HCT116 (cell line): ENCODE measurements around the gene NLE1. TPM values are rescaled to one million over a fixed set of nuclear protein-coding genes. Genes with fewer than 3 reads are reported as not detected.
A peak's percentile ranks its signal among the peaks of the same experiment; 100 is the strongest.

Experiments used
- ATAC-seq: fragments of 200-7000 bp; cut with Tn5 transposase; 2 replicates; pipeline ENCODE4 v1.9.1; 2020; ENCODE audit warnings: mild to moderate bottlenecking, moderate library complexity
- BruUV-seq: library from RNA; stranded (reverse); fragments of 400-500 nt; replicated peaks from 2 replicates; lab custom pipeline; 2021; lab: Mats Ljungman, UMichigan
- CTCF ChIA-PET: fragments of 300-600 bp; sonication (Branson Sonifier 250); formaldehyde crosslinking; loops from one replicate; lab custom pipeline; 2021; ENCODE audit warnings: antibody characterized with exemption; lab: Charles Lee
- POLR2A ChIA-PET: fragments of 300-600, 350-600 bp; sonication (Branson Sonifier 250); formaldehyde crosslinking; loops from one replicate; lab custom pipeline; 2021; ENCODE audit warnings: antibody characterized with exemption; lab: Charles Lee
- RAD21 ChIA-PET, 2 experiments: fragments of 300-600 bp; sonication (Branson Sonifier 250); formaldehyde crosslinking; loops; one replicate each; lab custom pipeline; 2023; ENCODE audit warnings: low total read pairs in 2 of 2; ENCODE audit not compliant: uncharacterized antibody in 2 of 2, unreplicated experiment in 2 of 2, low non-redundant PET in 1 of 2; lab: Charles Lee
- DNase-seq: peaks from one replicate; pipeline ENCODE4 v3.0.0-alpha.2; 2010; ENCODE audit warnings: low read depth, low spot score
- H2AFZ ChIP-seq: fragments of 200-600 bp; shearing (Covaris generic), sonication (generic); 2 replicates; pipeline ENCODE4 v1.6.1; 2017; ENCODE audit warnings: low read depth, mixed run types, mixed read lengths, antibody characterized with exemption, low read length; ENCODE audit not compliant: poor library complexity, severe bottlenecking
- H3K27ac ChIP-seq: 2 replicates; pipeline ENCODE4 v1.5.1; 2012; ENCODE audit warnings: low read depth, low read length
- H3K27me3 ChIP-seq: fragments of 200-600 bp; sonication (generic); 2 replicates; pipeline ENCODE4 v1.6.1; 2016; ENCODE audit warnings: mixed run types, low read length, mixed read lengths; ENCODE audit not compliant: insufficient read depth
- H3K36me3 ChIP-seq, 2 experiments: fragments of 200-500 bp in 1 of 2; fragments of 200-600 bp in 1 of 2; sonication (Bioruptor generic) in 1 of 2; sonication (generic) in 1 of 2; 2 replicates each; pipeline versions ENCODE4 v1.5.1 to v1.6.1; 2014 to 2016; ENCODE audit warnings: low read length in 2 of 2, inconsistent platforms in 1 of 2, mixed read lengths in 1 of 2, mixed run types in 1 of 2; ENCODE audit not compliant: insufficient read depth in 2 of 2, control insufficient read depth in 1 of 2
- H3K4me1 ChIP-seq, 2 experiments: fragments of 200-600 bp in 1 of 2; sonication (generic) in 1 of 2; 2 replicates each; pipeline versions ENCODE4 v1.5.1 to v1.6.1; 2012 to 2017; ENCODE audit warnings: low read length in 2 of 2, inconsistent platforms in 1 of 2, mild to moderate bottlenecking in 1 of 2, mixed read lengths in 1 of 2, mixed run types in 1 of 2, moderate library complexity in 1 of 2; ENCODE audit not compliant: insufficient read depth in 2 of 2, control insufficient read depth in 1 of 2
- H3K4me2 ChIP-seq: fragments of 200-600 bp; sonication (generic); 2 replicates; pipeline ENCODE4 v1.6.1; 2017; ENCODE audit warnings: mixed run types, low read length, mixed read lengths
- H3K4me3 ChIP-seq, 2 experiments: fragments of 200-600 bp in 1 of 2; sonication (generic) in 1 of 2; replicated peaks in 1 of 2; 2 replicates each; pipeline ENCODE4 v1.5.1; 2011 to 2016; ENCODE audit warnings: low read length in 2 of 2, control low read depth in 1 of 2, low read depth in 1 of 2, mild to moderate bottlenecking in 1 of 2, mixed read lengths in 1 of 2, mixed run types in 1 of 2
- H3K79me2 ChIP-seq: fragments of 200-600 bp; sonication (generic); 2 replicates; pipeline ENCODE4 v1.6.1; 2017; ENCODE audit warnings: mild to moderate bottlenecking, mixed run types, low read length, moderate library complexity, mixed read lengths; ENCODE audit not compliant: insufficient read depth
- H3K9ac ChIP-seq: fragments of 200-600 bp; sonication (generic); 2 replicates; pipeline ENCODE4 v1.6.1; 2016; ENCODE audit warnings: low read length, mixed read lengths
- H3K9me2 ChIP-seq: fragments of 200-600 bp; sonication (generic), shearing (Covaris generic); 2 replicates; pipeline ENCODE4 v1.6.1; 2017; ENCODE audit warnings: mixed run types, mild to moderate bottlenecking, moderate library complexity; ENCODE audit not compliant: insufficient read depth
- H3K9me3 ChIP-seq, 2 experiments: fragments of 200-500 bp in 1 of 2; fragments of 200-600 bp in 1 of 2; sonication (Bioruptor generic) in 1 of 2; sonication (generic) in 1 of 2; 2 replicates each; pipeline ENCODE4 v1.6.1; 2014 to 2017; ENCODE audit warnings: low read length in 2 of 2, mixed read lengths in 2 of 2, inconsistent platforms in 1 of 2, low read depth in 1 of 2, mild to moderate bottlenecking in 1 of 2, mixed run types in 1 of 2, moderate library complexity in 1 of 2; ENCODE audit not compliant: control insufficient read depth in 1 of 2, insufficient read depth in 1 of 2
- H4K20me1 ChIP-seq: fragments of 200-600 bp; sonication (generic), shearing (Covaris generic); 2 replicates; pipeline ENCODE4 v1.6.1; 2017; ENCODE audit warnings: mixed run types, mild to moderate bottlenecking, moderate library complexity; ENCODE audit not compliant: insufficient read depth
- EGR1 ChIP-seq: IDR thresholded peaks from 2 replicates; pipeline ENCODE4 v1.6.1; 2012; ENCODE audit warnings: low read depth
- EZH2 ChIP-seq: fragments of 200-600 bp; sonication (generic); IDR thresholded peaks from 2 replicates; pipeline ENCODE4 v1.6.1; 2017; ENCODE audit warnings: antibody characterized with exemption, mixed run types
- EZH2phosphoT487 ChIP-seq: fragments of 200-600 bp; IDR thresholded peaks from 2 replicates; pipeline ENCODE4 v1.6.1; 2018; ENCODE audit warnings: antibody characterized with exemption, borderline replicate concordance
- POLR2A ChIP-seq: IDR thresholded peaks from 2 replicates; pipeline ENCODE4 v1.7.0; 2011; ENCODE audit warnings: borderline replicate concordance; ENCODE audit not compliant: insufficient read depth, insufficient read length; ENCODE audit errors: extremely low read depth
- POLR2AphosphoS5 ChIP-seq: IDR thresholded peaks from 2 replicates; pipeline ENCODE4 v1.6.1; 2011; ENCODE audit warnings: mild to moderate bottlenecking, low read depth, low read length, moderate library complexity
- SIN3A ChIP-seq: IDR thresholded peaks from 2 replicates; pipeline ENCODE4 v1.6.1; 2012; ENCODE audit warnings: low read depth
- SRF ChIP-seq: IDR thresholded peaks from 2 replicates; pipeline ENCODE4 v1.6.1; 2012; ENCODE audit warnings: low read depth
- TCF7L2 ChIP-seq: IDR thresholded peaks from 2 replicates; pipeline ENCODE4 v1.7.0; 2011; ENCODE audit warnings: borderline replicate concordance, inconsistent platforms; ENCODE audit not compliant: insufficient read depth, insufficient read length; ENCODE audit errors: extremely low read depth
- YY1 ChIP-seq: IDR thresholded peaks from 2 replicates; pipeline ENCODE4 v1.6.1; 2011; ENCODE audit warnings: low read length, low read depth, moderate library complexity, mild to moderate bottlenecking; ENCODE audit not compliant: insufficient replicate concordance; ENCODE audit errors: extremely low read depth
- intact Hi-C: fragments of 100-400 bp; cut with micrococcal nuclease; formaldehyde crosslinking; loops from 2 replicates; pipeline ENCODE4 v1.10.0; 2022
- total RNA-seq: library from RNA; stranded (reverse); gene quantifications from one replicate; pipeline ENCODE4 v1.2.1, GENCODE V29; 2021; ENCODE audit not compliant: unreplicated experiment
- TF ChIP-seq, protein P1 (sequence below): IDR thresholded peaks from 2 replicates; pipeline ENCODE4 v1.6.1; 2011; ENCODE audit warnings: mild to moderate bottlenecking, low read length, moderate library complexity; ENCODE audit not compliant: insufficient replicate concordance; ENCODE audit errors: extremely low read depth
- TF ChIP-seq, protein P2 (sequence below): IDR thresholded peaks from 2 replicates; pipeline ENCODE4 v1.6.1; 2012; ENCODE audit warnings: low read depth
- TF ChIP-seq, protein P3 (sequence below), 3 experiments: fragments of 200-600 bp in 1 of 3; sonication (generic) in 1 of 3; IDR thresholded peaks in 2 of 3; conservative IDR thresholded peaks in 1 of 3; 2 replicates each; pipeline ENCODE4 v1.5.1; 2012 to 2017; ENCODE audit warnings: low read depth in 2 of 3, low read length in 2 of 3, antibody characterized with exemption in 1 of 3, borderline replicate concordance in 1 of 3, control low read depth in 1 of 3, mild to moderate bottlenecking in 1 of 3, mixed read lengths in 1 of 3, mixed run types in 1 of 3, moderate library complexity in 1 of 3; ENCODE audit not compliant: insufficient read depth in 1 of 3

NLE1 gene
- total RNA-seq, 1 experiment from 2014 or later, result 55.5 TPM

DNA sequence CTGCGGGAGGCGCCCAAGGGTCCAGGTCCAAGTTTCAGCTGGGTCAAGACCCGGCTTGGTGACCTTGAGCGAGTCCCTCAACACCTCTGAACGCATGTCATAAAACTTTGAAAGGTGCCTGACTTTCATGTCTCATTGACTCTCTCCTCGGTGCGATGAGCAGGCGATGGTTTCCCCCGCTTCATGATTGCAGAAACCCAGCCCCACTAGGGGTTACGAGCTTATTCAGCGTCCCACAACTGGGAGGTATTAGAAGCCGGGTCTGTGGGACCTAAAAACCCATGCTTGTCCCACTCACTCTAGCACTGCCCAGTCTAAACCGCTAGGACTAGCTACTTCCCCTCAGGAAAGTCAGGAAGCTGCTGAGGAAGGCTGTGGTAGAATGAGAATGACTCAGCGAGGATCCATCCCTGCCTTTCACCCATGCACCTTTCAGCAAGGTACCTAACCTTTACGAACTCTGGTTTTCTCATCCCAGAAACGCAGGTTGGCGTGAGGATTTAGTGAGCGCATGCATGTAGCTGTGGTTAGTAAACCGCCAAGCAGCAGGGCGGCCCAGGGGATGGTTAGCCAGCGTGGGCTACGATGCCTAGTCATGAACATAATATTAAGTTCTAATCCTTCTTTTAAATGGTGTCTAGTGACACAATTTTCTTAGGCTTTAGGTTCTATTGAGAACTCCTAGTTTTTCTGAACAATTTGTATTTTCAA, 52.4 kb downstream of the NLE1 start (continued):
- 0 out of 2 replicates have a peak, but pooled peaks have one; percentile 2 for TF ChIP-seq POLR2AphosphoS5
- no peak for TF ChIP-seq POLR2A
- TF ChIP-seq YY1, result no peak
- TF ChIP-seq, protein P1, sequence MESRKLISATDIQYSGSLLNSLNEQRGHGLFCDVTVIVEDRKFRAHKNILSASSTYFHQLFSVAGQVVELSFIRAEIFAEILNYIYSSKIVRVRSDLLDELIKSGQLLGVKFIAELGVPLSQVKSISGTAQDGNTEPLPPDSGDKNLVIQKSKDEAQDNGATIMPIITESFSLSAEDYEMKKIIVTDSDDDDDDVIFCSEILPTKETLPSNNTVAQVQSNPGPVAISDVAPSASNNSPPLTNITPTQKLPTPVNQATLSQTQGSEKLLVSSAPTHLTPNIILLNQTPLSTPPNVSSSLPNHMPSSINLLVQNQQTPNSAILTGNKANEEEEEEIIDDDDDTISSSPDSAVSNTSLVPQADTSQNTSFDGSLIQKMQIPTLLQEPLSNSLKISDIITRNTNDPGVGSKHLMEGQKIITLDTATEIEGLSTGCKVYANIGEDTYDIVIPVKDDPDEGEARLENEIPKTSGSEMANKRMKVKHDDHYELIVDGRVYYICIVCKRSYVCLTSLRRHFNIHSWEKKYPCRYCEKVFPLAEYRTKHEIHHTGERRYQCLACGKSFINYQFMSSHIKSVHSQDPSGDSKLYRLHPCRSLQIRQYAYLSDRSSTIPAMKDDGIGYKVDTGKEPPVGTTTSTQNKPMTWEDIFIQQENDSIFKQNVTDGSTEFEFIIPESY, result no peak
- no peak for TF ChIP-seq SRF
- TF ChIP-seq EZH2, result no peak

DNA sequence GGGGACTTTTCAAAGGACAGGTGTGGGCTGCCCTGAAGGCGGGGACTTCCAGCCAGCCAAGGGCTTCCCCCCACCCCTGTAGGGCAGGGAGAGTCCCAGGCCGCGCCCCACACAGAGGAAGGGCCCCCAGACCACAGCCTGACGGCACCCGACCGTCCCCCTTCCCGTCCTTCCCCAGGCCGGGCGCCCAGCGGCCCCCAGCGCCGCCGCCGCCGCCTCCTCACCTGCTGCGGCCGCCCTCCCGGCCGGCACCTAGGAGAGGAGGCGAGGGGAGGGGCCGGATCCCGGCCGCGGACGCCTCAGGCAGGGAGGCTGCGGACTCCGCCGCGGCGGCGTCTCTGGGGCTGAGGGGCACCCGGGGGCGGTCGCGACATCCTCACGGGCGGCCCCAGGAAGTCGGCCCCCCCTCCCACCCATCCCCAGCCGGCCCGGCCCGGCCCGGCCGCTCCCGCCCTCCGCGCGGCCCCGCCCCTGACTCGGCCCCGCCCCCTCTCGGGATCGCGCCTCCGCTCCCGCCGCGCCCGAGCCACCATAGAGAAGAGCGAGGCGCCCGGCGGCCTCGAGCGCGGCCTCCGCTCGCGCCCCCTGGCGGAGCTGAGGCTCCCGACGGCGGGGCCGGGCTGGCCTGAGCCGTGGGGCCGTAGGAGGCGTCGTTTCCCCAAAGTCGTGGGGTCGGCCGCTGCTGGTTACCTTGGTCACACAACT, 53.1 kb downstream of the NLE1 start:
- DNase-seq (peak; percentile 57), ATAC-seq (peak; percentile 77)
- Histone ChIP-seq H3K4me3 (peak overlapping the region; percentile 68 to 93), H3K9ac (peak overlapping the region; percentile 85), H2AFZ (no peak overlapping the region), H3K27ac (peak overlapping the region; percentile 96), H3K36me3 (no peaks in the 10 kb centered on the region), H3K79me2 (peaks cover 35% of the 10 kb centered on the region), H3K4me2 (peak overlapping the region; percentile 89), H3K9me3 (no peaks in the 10 kb centered on the region), H4K20me1 (no peaks in the 10 kb centered on the region), H3K27me3 (no peaks in the 10 kb centered on the region), H3K4me1 (peaks cover 36 to 54% of the 10 kb centered on the region in 2 experiments), H3K9me2 (no peaks in the 10 kb centered on the region)
- intact Hi-C loops, result loop anchor here (1.0 to 2.0 kb wide), 2 partner anchors 26 to 91 kb away; partner anchors contain the start of gene RFFL
- no TSS peak for BruUV-seq
- ChIA-PET RAD21 (interaction anchor here in 1 of 2 experiments (0.7 kb wide), 1 partner anchor 99 kb away, joined by 3 read pairs; no protein-coding TSS in a partner anchor), CTCF (interaction anchor here (1.1 to 1.6 kb wide), 7 partner anchors 9 to 136 kb away, joined by 3 to 13 read pairs (median 5); partner anchors contain the start of genes RAD51D and RFFL), POLR2A (interaction anchor here (1.4 kb wide), 1 partner anchor 26 kb away, joined by 4 read pairs; the partner anchor contains the start of gene RFFL)
- TF ChIP-seq, protein P2, sequence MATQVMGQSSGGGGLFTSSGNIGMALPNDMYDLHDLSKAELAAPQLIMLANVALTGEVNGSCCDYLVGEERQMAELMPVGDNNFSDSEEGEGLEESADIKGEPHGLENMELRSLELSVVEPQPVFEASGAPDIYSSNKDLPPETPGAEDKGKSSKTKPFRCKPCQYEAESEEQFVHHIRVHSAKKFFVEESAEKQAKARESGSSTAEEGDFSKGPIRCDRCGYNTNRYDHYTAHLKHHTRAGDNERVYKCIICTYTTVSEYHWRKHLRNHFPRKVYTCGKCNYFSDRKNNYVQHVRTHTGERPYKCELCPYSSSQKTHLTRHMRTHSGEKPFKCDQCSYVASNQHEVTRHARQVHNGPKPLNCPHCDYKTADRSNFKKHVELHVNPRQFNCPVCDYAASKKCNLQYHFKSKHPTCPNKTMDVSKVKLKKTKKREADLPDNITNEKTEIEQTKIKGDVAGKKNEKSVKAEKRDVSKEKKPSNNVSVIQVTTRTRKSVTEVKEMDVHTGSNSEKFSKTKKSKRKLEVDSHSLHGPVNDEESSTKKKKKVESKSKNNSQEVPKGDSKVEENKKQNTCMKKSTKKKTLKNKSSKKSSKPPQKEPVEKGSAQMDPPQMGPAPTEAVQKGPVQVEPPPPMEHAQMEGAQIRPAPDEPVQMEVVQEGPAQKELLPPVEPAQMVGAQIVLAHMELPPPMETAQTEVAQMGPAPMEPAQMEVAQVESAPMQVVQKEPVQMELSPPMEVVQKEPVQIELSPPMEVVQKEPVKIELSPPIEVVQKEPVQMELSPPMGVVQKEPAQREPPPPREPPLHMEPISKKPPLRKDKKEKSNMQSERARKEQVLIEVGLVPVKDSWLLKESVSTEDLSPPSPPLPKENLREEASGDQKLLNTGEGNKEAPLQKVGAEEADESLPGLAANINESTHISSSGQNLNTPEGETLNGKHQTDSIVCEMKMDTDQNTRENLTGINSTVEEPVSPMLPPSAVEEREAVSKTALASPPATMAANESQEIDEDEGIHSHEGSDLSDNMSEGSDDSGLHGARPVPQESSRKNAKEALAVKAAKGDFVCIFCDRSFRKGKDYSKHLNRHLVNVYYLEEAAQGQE, result no peak
- no peak; the same call in 1 of the 2 replicates for TF ChIP-seq POLR2AphosphoS5
- TF ChIP-seq EGR1, result no peak
- TF ChIP-seq EZH2phosphoT487, result no peak
- TF ChIP-seq TCF7L2, result peak; percentile 20
- no peak for TF ChIP-seq SIN3A
- no peak for TF ChIP-seq SRF
- TF ChIP-seq YY1, result peak; percentile 78
- TF ChIP-seq, protein P3, sequence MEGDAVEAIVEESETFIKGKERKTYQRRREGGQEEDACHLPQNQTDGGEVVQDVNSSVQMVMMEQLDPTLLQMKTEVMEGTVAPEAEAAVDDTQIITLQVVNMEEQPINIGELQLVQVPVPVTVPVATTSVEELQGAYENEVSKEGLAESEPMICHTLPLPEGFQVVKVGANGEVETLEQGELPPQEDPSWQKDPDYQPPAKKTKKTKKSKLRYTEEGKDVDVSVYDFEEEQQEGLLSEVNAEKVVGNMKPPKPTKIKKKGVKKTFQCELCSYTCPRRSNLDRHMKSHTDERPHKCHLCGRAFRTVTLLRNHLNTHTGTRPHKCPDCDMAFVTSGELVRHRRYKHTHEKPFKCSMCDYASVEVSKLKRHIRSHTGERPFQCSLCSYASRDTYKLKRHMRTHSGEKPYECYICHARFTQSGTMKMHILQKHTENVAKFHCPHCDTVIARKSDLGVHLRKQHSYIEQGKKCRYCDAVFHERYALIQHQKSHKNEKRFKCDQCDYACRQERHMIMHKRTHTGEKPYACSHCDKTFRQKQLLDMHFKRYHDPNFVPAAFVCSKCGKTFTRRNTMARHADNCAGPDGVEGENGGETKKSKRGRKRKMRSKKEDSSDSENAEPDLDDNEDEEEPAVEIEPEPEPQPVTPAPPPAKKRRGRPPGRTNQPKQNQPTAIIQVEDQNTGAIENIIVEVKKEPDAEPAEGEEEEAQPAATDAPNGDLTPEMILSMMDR (IDR thresholded peaks at IDR 0.05 in 2 of 3, conservative IDR thresholded peaks at IDR 0.05 in 1 of 3; ENCODE audit: borderline replicate concordance in 1 of 3, insufficient read depth in 1 of 3, low read depth in 2 of 3, low read length in 2 of 3), result peak; percentile 56 to 82 (median 81)
